Keratinocyte (primary cell): ENCODE results near the gene ITPR1.

Experiments used
- CTCF ChIP-seq, 3 experiments: IDR thresholded peaks in 1 of 3; conservative IDR thresholded peaks in 1 of 3; optimal IDR thresholded peaks in 1 of 3; 2 replicates in 2 of 3; 3 replicates in 1 of 3; pipeline versions ENCODE3 to v1.5.1; 2011; ENCODE audit warnings: low read length in 3 of 3, mild to moderate bottlenecking in 3 of 3, moderate library complexity in 2 of 3, control low read depth in 1 of 3, inconsistent platforms in 1 of 3; ENCODE audit not compliant: insufficient read depth in 2 of 3; ENCODE audit errors: extremely low read depth in 1 of 3
- EZH2 ChIP-seq: IDR thresholded peaks from one replicate; pipeline ENCODE4 v1.6.1; 2012; ENCODE audit warnings: inconsistent platforms, mild to moderate bottlenecking, low read length, moderate library complexity

DNA sequence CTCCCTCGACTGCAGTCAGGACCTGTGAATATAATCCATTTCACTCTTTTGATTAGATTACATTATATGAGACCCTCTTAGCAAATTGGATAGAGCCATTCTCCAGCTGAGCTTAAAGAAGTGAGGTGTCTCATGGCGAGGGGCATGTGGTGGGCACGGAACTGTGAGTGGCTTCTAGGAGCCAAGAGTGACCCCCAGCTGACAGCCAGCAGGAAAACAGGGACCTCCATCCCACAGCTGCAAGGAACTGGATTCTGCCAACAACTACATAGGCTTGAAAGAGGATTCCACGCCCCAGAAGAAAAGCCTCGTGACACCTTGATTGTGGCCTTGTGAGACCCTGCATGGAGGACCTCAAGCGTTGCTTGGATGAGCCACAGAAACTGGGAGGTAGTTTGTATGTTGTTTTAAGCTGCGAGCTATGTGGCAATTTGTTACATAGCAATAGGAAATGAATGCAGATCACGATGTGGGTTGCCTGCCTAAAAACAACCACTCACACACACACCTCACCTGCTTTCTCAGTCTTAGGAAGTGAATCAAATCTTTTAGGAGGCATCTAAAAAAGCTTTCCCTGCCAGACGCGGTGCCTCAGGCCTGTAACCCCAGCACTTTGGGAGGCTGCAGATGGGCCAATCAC, 401.9 kb downstream of the ITPR1 start:
- TF ChIP-seq CTCF (optimal IDR thresholded peaks at IDR 0.05 in 1 of 3, IDR thresholded peaks at IDR 0.05 in 1 of 3, conservative IDR thresholded peaks at IDR 0.05 in 1 of 3; ENCODE audit: extremely low read depth in 1 of 3, insufficient read depth in 2 of 3, low read length in 3 of 3) (no peak), EZH2 (no peak)
